HEK293T (cell line): Measurements from ENCODE around the gene LARP1.

ENCODE experiments used
- BHLHE40 ChIP-seq: fragments of 450-650 bp; IDR thresholded peaks from 2 replicates; pipeline ENCODE4 v1.6.1; 2016; ENCODE audit warnings: mild to moderate bottlenecking, moderate library complexity, borderline replicate concordance
- FOXM1 ChIP-seq: fragments of 450-650 bp; IDR thresholded peaks from 2 replicates; pipeline ENCODE4 v1.6.1; 2017; ENCODE audit warnings: mild to moderate bottlenecking, borderline replicate concordance
- SP1 ChIP-seq: fragments of 450-650 bp; IDR thresholded peaks from 2 replicates; pipeline ENCODE4 v1.6.1; 2017
- TARDBP ChIP-seq: fragments of 450-650 bp; IDR thresholded peaks from 2 replicates; pipeline ENCODE4 v1.6.1; 2016

- no peak for TF ChIP-seq SP1
- no peak for TF ChIP-seq BHLHE40
- TF ChIP-seq TARDBP, result no peak
- TF ChIP-seq FOXM1, result no peak
Observed at GRCh38 chr5:154830219-154830595, 75.0 kb downstream of the LARP1 start.
